ENCODE measurements around the gene PLPPR1. TPM values are rescaled to one million over a fixed set of nuclear protein-coding genes. Genes with fewer than 3 reads are reported as not detected.
A peak's percentile ranks its signal among the peaks of the same experiment; 100 is the strongest.

Gene PLPPR1
- total and polyA plus RNA-seq, 2 of the 13 experiments (the other 11 are each of a cell fraction or from before 2014, with no cell fraction given), result 16.0 to 84.7 TPM

- TF ChIP-seq FOXP1 (IDR thresholded peaks at IDR 0.05) (no peak), FOXP1 (CRISPR knock-in tag; IDR thresholded peaks at IDR 0.05) (0 out of 2 replicates have a peak, but pooled peaks have one; percentile 15), ZNF121 (CRISPR knock-in tag; IDR thresholded peaks at IDR 0.05) (0 out of 2 replicates have a peak, but pooled peaks have one; percentile 33), POGZ (CRISPR knock-in tag; IDR thresholded peaks at IDR 0.05) (no peak; the same call in none of the 2 replicates), HDAC1 (CRISPR knock-in tag; IDR thresholded peaks at IDR 0.05) (peak; percentile 80), KLF13 (CRISPR knock-in tag; IDR thresholded peaks at IDR 0.05) (no peak), MXD4 (CRISPR knock-in tag; IDR thresholded peaks at IDR 0.05) (peak; percentile 73), BORCS8-MEF2B (CRISPR knock-in tag; IDR thresholded peaks at IDR 0.05) (no peak), ZNF710 (CRISPR knock-in tag; IDR thresholded peaks at IDR 0.05; ENCODE audit: borderline replicate concordance) (peak; percentile 91), ZNF709 (CRISPR knock-in tag; IDR thresholded peaks at IDR 0.05) (peak; percentile 32; the same call in 1 of the 2 replicates), KLF11 (CRISPR knock-in tag; IDR thresholded peaks at IDR 0.05) (no peak), ZNF839 (CRISPR knock-in tag; IDR thresholded peaks at IDR 0.05; ENCODE audit: borderline replicate concordance) (0 out of 2 replicates have a peak, but pooled peaks have one; percentile 11), HNRNPLL (IDR thresholded peaks at IDR 0.05; ENCODE audit: low read depth, low read length, poor library complexity, severe bottlenecking) (peak; percentile 63), ZNF749 (CRISPR knock-in tag; IDR thresholded peaks at IDR 0.05; ENCODE audit: borderline replicate concordance) (peak; percentile 13; the same call in 1 of the 2 replicates), TAF1 (CRISPR knock-in tag; IDR thresholded peaks at IDR 0.05) (peak; percentile 79), TP53 (CRISPR knock-in tag; conservative IDR thresholded peaks at IDR 0.05) (no peak), ZSCAN5A (CRISPR knock-in tag; IDR thresholded peaks at IDR 0.05; ENCODE audit: borderline replicate concordance) (no peak)
- TF ChIP-seq, protein P1, sequence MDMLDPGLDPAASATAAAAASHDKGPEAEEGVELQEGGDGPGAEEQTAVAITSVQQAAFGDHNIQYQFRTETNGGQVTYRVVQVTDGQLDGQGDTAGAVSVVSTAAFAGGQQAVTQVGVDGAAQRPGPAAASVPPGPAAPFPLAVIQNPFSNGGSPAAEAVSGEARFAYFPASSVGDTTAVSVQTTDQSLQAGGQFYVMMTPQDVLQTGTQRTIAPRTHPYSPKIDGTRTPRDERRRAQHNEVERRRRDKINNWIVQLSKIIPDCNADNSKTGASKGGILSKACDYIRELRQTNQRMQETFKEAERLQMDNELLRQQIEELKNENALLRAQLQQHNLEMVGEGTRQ (IDR thresholded peaks at IDR 0.05; ENCODE audit: low read depth, low read length), result no peak
- TF ChIP-seq, protein P1 (CRISPR knock-in tag; IDR thresholded peaks at IDR 0.05; ENCODE audit: borderline replicate concordance), result 0 out of 2 replicates have a peak, but pooled peaks have one; percentile 18
- TF ChIP-seq, protein P2, sequence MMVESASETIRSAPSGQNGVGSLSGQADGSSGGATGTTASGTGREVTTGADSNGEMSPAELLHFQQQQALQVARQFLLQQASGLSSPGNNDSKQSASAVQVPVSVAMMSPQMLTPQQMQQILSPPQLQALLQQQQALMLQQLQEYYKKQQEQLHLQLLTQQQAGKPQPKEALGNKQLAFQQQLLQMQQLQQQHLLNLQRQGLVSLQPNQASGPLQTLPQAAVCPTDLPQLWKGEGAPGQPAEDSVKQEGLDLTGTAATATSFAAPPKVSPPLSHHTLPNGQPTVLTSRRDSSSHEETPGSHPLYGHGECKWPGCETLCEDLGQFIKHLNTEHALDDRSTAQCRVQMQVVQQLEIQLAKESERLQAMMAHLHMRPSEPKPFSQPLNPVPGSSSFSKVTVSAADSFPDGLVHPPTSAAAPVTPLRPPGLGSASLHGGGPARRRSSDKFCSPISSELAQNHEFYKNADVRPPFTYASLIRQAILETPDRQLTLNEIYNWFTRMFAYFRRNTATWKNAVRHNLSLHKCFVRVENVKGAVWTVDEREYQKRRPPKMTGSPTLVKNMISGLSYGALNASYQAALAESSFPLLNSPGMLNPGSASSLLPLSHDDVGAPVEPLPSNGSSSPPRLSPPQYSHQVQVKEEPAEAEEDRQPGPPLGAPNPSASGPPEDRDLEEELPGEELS (CRISPR knock-in tag; IDR thresholded peaks at IDR 0.05), result peak; percentile 49
- TF ChIP-seq, protein P3, sequence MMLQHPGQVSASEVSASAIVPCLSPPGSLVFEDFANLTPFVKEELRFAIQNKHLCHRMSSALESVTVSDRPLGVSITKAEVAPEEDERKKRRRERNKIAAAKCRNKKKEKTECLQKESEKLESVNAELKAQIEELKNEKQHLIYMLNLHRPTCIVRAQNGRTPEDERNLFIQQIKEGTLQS (CRISPR knock-in tag; IDR thresholded peaks at IDR 0.05), result peak; percentile 40; the same call in 1 of the 2 replicates
Observed at GRCh38 chr9:101028346-101029314, at the start of gene PLPPR1 (continued).
